PC-9 (cell line): ENCODE data around the gene ATG16L1.

Experiments
- EZH2 ChIP-seq: fragments of 200-600 bp; sonication (generic); IDR thresholded peaks from 2 replicates; pipeline ENCODE4 v1.8.0; 2017; ENCODE audit warnings: antibody characterized with exemption, low read depth
- TF ChIP-seq, protein P1 (sequence below): fragments of 200-600 bp; sonication (generic); conservative IDR thresholded peaks from 2 replicates; pipeline ENCODE4 v1.6.1; 2017; ENCODE audit warnings: mixed run types, antibody characterized with exemption, mild to moderate bottlenecking, moderate library complexity

DNA sequence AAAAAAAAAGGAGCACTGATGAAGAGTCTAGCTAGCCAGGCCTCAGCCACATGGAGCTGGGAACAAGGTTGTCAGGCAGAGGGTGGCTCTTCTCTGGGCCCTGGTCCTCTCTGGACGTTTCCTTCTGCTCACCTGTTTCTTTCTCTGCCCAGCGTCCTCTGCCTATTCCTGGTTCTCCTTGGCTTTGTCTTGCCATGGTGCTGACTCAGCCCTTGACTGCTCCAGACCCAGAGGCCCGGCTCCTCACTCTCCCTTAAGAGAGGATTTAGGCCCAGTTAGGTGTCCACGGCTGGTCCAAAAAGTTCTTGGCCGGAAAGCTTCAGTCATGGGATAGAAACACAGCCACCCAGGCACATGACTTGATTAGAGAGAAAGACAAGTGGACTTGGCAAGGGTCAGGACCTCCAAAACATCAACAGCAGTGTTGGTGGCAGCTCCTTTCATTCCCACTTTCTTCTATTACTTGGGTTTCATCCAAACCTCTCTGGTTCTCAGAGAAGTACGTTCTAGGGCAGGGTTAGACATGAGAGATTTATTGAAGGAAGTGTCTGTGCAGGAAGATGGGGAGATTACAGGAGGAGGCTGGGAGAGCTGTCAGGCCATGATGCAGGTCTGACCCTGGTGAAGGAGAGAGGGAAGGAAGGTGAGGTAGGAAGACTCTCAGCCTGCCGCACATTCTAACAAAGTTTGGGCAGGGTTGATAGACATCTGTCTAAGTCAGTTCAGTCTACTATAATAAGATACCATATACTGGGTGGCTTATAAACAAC, 14.5 kb upstream of the ATG16L1 start:
- TF ChIP-seq, protein P1, sequence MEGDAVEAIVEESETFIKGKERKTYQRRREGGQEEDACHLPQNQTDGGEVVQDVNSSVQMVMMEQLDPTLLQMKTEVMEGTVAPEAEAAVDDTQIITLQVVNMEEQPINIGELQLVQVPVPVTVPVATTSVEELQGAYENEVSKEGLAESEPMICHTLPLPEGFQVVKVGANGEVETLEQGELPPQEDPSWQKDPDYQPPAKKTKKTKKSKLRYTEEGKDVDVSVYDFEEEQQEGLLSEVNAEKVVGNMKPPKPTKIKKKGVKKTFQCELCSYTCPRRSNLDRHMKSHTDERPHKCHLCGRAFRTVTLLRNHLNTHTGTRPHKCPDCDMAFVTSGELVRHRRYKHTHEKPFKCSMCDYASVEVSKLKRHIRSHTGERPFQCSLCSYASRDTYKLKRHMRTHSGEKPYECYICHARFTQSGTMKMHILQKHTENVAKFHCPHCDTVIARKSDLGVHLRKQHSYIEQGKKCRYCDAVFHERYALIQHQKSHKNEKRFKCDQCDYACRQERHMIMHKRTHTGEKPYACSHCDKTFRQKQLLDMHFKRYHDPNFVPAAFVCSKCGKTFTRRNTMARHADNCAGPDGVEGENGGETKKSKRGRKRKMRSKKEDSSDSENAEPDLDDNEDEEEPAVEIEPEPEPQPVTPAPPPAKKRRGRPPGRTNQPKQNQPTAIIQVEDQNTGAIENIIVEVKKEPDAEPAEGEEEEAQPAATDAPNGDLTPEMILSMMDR = no peak
- TF ChIP-seq EZH2 = no peak
